Central memory CD4-positive, alpha-beta T cell (primary cell): ENCODE data around the gene ITGB2.

ENCODE experiments used
- DNase-seq: peaks from one replicate; pipeline ENCODE4 v3.0.0; 2022

Gene ITGB2

GRCh38 chr21:44955141-44955797 lies 34.6 kb upstream of the ITGB2 start:
- DNase-seq: no peak

DNA sequence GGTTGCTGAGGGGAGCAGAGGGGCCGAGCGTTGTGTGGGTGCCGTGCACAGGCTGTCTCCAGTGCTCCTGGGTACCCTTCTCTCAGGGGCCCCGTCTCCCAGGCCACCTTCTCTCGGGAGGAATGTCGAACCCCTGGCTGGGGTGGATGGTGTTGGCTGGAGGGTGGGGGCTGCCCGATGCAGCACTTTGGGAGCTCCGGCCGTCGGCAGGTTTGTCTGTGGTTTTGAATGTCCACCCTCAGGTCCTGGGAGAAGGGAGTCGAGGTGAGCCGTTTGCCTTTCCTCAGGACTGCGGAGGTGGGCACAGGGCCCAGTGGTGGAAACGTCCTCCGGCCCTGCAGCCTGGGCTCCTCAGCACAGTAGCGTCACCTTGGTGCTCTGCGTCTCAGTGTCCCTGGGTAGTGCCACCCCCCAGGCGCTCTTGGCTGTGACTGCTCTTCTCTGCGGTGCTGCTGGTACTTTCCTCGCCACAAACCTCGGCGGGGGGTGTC lies 33.6 kb upstream of the ITGB2 start:
- no peak for DNase-seq

DNA sequence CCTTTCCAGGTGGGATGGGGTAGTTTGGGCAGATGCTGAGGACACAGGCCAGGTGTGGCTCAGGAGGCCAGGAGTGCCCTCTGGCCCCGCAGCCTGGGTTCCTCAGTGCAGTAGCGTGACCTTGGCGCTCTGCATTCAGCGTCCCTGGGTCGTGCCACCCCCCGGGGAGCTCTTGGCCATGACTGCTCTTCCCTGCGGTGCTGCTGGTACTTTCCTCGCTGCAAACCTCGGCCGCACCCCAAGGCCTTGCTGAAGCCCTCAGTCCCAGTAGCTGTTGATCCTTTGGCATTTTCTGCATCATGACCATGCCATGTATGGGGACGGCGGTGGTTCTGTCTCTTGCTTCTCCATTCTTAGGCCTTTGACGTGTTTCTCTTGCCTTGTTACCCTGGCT lies 32.9 kb upstream of the ITGB2 start:
- no peak for DNase-seq

DNA sequence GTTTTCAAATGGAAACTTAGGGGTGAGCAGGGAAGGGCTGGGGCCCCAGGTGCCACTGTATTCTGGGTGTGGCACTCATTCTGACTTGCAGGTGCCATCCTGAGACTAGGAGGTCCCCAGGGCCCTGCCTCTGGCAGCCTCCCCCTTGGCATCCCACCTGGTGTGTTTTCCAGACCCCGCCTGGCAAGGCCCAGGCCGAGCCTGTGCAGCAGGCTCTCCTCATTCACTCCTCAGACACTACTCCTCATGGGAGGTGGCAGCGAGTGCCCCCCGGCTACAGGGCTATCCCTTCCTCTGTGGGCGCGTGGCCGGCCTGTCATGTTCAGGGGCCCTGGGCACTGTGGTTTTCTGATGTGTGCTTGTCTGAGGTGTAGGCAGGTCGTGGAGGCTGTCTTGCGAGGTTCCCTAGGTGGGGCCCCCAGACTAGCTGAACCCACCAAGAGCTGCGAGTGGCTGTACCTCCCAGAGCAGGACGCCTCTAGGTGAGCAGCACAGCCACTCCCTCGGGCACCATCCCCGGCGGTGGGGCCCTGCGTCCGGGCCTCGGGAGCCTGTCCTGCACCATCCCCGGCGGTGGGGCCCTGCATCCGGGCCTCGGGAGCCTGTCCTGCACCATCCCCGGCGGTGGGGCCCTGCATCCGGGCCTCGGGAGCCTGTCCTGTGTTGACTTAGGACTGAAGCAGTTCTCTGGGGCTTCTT lies 32.4 kb upstream of the ITGB2 start:
- DNase-seq: no peak

GRCh38 chr21:44952116-44952928 lies 31.6 kb upstream of the ITGB2 start:
- no peak for DNase-seq

DNA sequence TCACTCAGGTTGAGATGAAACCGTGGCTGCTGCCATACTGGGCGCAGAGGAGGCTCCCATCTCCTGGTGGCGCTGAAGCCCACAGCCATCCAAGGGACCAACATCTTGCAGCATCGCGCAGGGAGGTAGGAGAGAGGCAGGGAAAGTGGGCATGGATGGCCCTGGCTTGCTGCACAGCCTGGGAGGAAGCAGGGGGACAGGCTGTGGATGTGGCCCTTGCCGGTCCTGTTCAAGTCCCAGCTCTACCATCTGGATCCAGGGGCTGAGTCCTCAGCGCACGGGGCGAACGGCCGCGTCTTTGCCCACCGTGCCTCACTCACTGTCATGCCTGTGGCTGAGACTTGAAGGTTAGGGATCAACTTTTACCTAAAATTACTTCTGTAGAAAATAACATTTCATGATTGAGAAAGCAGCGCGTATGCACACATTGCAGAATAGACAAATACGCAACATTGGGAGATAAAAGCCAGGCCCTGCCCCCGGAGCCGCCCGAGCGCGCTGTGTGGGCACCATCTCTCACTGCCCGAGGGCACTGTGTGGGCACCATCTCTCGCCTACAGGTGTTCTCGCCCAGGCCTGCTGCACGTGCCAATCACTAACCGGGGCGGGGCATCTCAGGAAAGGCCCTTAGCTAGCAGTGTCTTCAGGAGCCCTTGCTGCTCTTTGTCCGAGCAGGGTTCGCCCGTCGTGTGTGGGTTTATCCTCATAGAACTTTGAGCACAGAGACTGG lies 30.7 kb upstream of the ITGB2 start:
- DNase-seq: no peak

- no peak for DNase-seq
Observed at GRCh38 chr21:44950351-44950750, 29.7 kb upstream of the ITGB2 start.

DNA sequence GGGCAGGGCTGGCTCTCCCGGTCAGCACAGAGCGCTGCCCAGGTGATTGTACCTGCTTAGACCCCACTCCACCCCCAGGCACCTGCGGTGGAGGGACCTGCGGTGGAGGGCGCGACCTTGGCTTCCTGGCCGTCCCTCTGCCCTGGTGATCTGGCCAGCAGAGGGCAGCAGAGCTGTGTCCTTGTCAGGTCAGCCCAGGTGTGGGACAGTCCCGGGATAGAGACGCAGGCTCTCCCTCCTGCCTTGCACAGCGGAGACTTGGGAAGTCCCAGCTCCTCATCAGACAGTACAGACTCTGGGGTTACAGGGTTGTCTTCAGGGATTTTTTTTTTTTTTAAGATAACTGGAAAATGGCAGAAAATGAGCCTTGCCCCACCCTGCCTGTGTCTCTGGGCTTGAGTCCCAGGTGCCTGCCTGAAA lies 29.1 kb upstream of the ITGB2 start:
- DNase-seq: peak; percentile 67

GRCh38 chr21:44949161-44949778 lies 28.6 kb upstream of the ITGB2 start:
- DNase-seq: no peak

DNA sequence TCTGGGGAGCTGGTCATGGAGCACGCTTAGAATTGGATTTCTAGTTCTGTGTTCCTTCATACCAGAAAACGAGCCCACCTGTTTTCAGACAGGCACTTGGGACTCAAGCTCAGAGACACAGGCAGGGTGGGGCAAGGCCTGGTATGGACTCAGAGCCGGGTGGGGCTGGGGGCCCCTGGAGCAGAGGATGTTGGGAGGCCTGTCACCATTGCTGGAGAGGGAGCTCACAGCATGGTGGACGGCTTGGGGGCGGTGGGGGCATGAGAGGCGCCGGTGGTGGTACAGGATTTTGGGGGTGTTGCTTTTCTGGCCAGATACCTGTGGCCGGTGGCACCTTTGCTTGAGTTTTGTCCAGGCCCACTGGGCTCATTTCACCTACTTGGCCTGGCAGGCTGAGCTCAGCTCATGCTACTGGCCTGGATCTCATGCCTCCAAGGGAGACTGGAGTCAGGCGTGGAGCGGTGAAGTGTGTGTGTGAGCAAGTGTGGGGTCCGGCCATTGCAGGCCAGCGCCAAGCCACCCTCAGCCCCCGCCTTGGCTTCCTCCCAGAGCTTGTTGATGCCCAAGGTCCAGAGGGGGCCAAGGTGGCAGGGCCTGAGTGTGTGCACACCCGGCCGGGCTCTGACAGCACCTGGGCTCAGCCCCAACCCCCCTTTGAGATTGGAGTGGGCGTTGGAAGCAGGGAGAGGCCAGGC lies 27.9 kb upstream of the ITGB2 start:
- DNase-seq: no peak

GRCh38 chr21:44947930-44948331 lies 27.2 kb upstream of the ITGB2 start:
- DNase-seq: no peak

GRCh38 chr21:44947111-44947929 lies 26.6 kb upstream of the ITGB2 start:
- no peak for DNase-seq

DNA sequence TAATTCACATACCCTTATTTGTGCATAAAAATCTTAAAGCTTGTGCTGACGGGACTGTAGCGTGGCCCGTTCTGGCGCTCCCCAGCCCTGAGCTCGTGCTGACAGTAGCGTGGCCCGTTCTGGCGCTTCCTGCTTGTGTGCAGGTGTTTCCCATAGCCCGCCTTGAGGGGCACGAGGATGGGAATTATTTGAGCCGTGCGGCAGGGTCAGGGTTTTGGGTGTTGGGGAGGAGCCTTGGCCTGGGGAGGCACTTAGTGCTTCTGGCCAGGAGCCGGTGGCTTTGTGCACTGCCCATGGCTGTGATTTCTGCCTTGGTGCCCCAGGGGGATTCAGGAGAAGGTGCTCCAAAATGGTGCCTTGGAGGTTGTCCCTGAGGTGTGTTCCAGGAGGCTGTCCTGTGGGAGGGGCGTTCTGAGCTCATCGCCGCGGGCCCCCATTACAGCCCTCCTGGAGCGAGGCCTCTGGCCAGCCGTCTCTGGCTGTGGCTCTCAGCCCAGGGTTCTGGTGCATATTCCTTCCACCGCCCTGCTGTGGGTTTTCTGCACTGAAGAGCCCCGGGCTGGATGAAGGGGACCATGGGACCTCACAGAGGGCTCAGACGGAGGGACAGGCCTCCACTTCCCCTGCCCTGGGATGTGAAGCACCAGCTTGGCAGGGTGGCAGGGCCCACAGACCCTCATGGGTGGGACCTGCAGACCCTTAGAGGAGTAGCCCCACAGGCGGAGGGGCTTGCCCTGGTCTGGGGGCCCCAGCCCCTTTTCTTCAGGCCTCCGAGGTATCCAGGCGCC lies 25.7 kb upstream of the ITGB2 start:
- DNase-seq: no peak

DNA sequence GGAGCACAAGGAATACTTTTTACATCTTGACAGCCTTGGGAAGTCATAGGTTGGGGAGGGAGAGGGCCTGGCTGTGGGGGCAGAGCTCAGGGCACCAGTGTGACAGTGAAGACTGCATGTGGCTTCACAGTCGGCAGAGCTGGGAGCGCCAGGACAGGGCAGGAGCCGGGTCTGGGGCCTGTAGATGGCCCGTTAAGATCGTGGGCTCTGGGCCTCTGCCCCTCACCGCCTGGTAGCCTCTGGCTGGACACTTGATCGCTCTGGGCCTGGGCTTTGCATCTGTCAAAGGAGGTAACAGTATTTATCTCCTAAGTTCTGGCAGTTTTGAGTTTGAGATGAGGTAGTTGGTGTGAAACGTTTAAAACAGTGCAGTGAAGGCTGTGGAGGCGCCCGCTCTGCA lies 23.9 kb upstream of the ITGB2 start:
- no peak for DNase-seq

- no peak for DNase-seq
Observed at GRCh38 chr21:44943686-44944550, 23.2 kb upstream of the ITGB2 start.

GRCh38 chr21:44943005-44943685 lies 22.4 kb upstream of the ITGB2 start:
- DNase-seq: no peak

GRCh38 chr21:44942566-44942965 lies 21.9 kb upstream of the ITGB2 start:
- no peak for DNase-seq

DNA sequence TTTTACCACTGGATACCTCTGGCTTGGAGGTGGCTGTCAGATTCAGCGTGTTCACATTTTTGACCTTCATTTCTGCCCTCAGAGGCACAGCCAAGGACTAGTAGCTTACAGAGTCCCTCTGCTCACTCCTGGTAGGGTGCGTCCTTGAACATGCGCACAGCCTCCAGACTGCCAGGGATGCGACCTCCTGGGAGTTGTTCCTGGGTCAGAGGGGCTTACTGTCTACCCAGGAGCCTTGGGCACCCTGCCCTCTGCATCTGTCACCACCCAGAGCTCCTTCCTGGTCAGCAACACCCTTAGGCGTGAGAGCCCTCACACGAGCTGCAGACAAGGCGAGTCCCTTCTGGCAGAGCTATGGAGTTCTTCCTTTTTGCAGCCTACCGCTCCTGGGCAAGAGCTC lies 20.9 kb upstream of the ITGB2 start:
- DNase-seq: no peak
